Chondrocyte (in vitro differentiated cells): Measurements from ENCODE around the gene KIF26B. TPM values are rescaled to one million over a fixed set of nuclear protein-coding genes. Genes with fewer than 3 reads are reported as not detected.
A peak's percentile ranks its signal among the peaks of the same experiment; 100 is the strongest.

ENCODE experiments used
- DNase-seq: peaks from one replicate; pipeline ENCODE4 v3.0.0; 2021; ENCODE audit warnings: mixed read lengths, low spot score
- H3K27ac Mint-ChIP-seq: one replicate; pipeline ENCODE4 v1.8.0; 2021; ENCODE audit warnings: mild to moderate bottlenecking, moderate library complexity, mixed read lengths; ENCODE audit not compliant: unreplicated experiment
- H3K27me3 Mint-ChIP-seq: 2 replicates; pipeline ENCODE4 v1.8.0; 2021; ENCODE audit warnings: low read depth, mixed read lengths
- H3K36me3 Mint-ChIP-seq: 2 replicates; pipeline ENCODE4 v1.8.0; 2021; ENCODE audit warnings: low read depth, mixed read lengths
- H3K4me1 Mint-ChIP-seq: 2 replicates; pipeline ENCODE4 v1.8.0; 2021; ENCODE audit warnings: low read depth, mild to moderate bottlenecking, mixed read lengths
- H3K4me3 Mint-ChIP-seq: one replicate; pipeline ENCODE4 v1.8.0; 2021; ENCODE audit warnings: mild to moderate bottlenecking, moderate library complexity, mixed read lengths; ENCODE audit not compliant: unreplicated experiment
- H3K9me3 Mint-ChIP-seq: 2 replicates; pipeline ENCODE4 v1.8.0; 2021; ENCODE audit warnings: low read depth, mixed read lengths
- CTCF ChIP-seq: fragments of 200-600 bp; sonication (generic); IDR thresholded peaks from 2 replicates; pipeline ENCODE4 v1.5.0; 2021; ENCODE audit warnings: antibody characterized with exemption, mild to moderate bottlenecking, moderate library complexity
- total RNA-seq: library from RNA; stranded (reverse); gene quantifications from 3 replicates; pipeline ENCODE4 v1.2.1, GENCODE V29; 2021

KIF26B gene
- total RNA-seq, 1 donor from 2014 or later = 47.0 TPM

GRCh38 chr1:245566134-245566533 lies 411.3 kb downstream of the KIF26B start:
- Mint-ChIP-seq H3K27ac (no peak overlapping the region), H3K4me1 (no peaks in the 10 kb centered on the region), H3K36me3 (peaks cover 3% of the 10 kb centered on the region), H3K27me3 (no peaks in the 10 kb centered on the region), H3K9me3 (no peaks in the 10 kb centered on the region), H3K4me3 (no peak overlapping the region)
- no peak for TF ChIP-seq CTCF
- DNase-seq = no peak

- DNase-seq = no peak
- H3K36me3 Mint-ChIP-seq = peaks cover 4% of the 10 kb centered on the region
- no peaks in the 10 kb centered on the region for H3K27me3 Mint-ChIP-seq
- no peak for TF ChIP-seq CTCF
- H3K4me3 Mint-ChIP-seq = no peak overlapping the region
- H3K9me3 Mint-ChIP-seq = no peaks in the 10 kb centered on the region
- no peak overlapping the region for H3K27ac Mint-ChIP-seq
- H3K4me1 Mint-ChIP-seq = no peaks in the 10 kb centered on the region
Measured at GRCh38 chr1:245566952-245567351, 412.2 kb downstream of the KIF26B start.

- no peak overlapping the region for H3K4me3 Mint-ChIP-seq
- H3K9me3 Mint-ChIP-seq = no peaks in the 10 kb centered on the region
- peaks cover 2% of the 10 kb centered on the region for H3K36me3 Mint-ChIP-seq
- no peak for DNase-seq
- TF ChIP-seq CTCF = no peak
- H3K27me3 Mint-ChIP-seq = no peaks in the 10 kb centered on the region
- peaks cover 25% of the 10 kb centered on the region for H3K4me1 Mint-ChIP-seq
- H3K27ac Mint-ChIP-seq = no peak overlapping the region
Measured at GRCh38 chr1:245571815-245572294, 417.1 kb downstream of the KIF26B start.

GRCh38 chr1:245572709-245573108 lies 417.9 kb downstream of the KIF26B start:
- Mint-ChIP-seq H3K9me3 (no peaks in the 10 kb centered on the region), H3K27me3 (no peaks in the 10 kb centered on the region), H3K4me3 (no peak overlapping the region), H3K36me3 (peaks cover 5% of the 10 kb centered on the region), H3K4me1 (peaks cover 32% of the 10 kb centered on the region), H3K27ac (no peak overlapping the region)
- no peak for TF ChIP-seq CTCF
- DNase-seq = no peak

GRCh38 chr1:245575710-245576109 lies 420.9 kb downstream of the KIF26B start:
- no peak for DNase-seq

More at GRCh38 chr1:245575710-245576109, 420.9 kb downstream of the KIF26B start:
- no peak for TF ChIP-seq CTCF
- Mint-ChIP-seq H3K9me3 (no peaks in the 10 kb centered on the region), H3K27me3 (no peaks in the 10 kb centered on the region), H3K27ac (peak overlapping the region; percentile 55), H3K4me3 (no peak overlapping the region), H3K36me3 (peaks cover 8% of the 10 kb centered on the region), H3K4me1 (peaks cover 46% of the 10 kb centered on the region)
